IPS DF 4.7 (cell line): ENCODE results near the gene SPOCK1.

Experiments
- DNase-seq: peaks from one replicate; pipeline ENCODE4 v3.0.0-alpha.2; 2013; ENCODE audit warnings: low spot score; ENCODE audit errors: extremely low read depth

Gene SPOCK1

DNA sequence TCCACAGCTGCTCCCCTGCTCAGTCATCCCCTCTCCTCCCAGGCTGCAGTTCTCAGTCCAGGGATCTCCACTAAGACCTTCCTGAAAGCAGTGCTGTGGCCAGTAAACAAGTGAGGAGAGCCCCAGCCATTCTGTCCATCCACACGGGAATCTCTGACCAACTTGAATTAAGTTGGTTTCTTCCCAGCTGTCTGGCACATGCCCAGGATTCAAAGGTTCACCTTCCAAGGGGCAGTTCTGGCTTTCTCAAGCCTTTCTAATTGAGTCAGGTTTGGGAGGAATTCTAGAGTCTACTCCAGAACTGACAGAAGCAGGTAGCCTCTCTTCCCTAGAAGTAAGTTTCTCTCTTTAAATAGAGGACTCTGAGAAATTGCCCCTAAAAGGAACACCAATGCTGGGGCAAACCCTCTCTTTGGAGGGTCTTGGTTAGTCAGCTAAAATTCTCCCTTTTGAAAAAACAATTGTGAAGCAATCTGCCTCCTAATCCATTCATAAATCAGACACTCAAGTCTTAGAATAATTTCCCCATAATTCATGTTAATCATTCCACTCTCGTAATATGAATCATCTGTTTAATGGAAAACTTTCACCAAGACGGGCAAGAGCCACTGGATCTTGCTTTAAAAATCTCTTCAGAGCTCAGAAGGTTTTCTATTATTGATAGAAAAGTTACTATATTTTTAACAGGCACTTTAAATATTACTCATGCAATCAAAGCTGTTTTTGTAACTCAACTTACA, 133.8 kb downstream of the SPOCK1 start:
- no peak for DNase-seq

DNA sequence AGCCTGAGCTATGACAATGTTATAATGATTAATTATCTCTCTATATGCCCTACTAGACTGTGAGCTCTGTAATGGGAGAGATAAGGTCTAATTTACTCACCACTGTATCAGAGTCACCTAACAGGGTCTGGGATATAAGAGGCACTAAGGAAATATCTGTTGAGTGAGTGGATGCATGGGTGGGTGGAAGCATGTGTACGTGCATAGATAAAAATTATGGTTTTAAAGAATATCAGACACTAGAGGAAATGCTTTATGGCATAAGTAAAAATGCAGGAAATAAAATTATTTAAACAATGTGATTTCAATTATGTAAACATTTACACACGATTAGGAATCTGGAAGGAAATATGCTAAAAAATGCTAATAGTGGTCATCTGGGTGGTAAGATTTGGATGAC, 137.8 kb downstream of the SPOCK1 start:
- no peak for DNase-seq

GRCh38 chr5:137360607-137361006, 138.5 kb downstream of the SPOCK1 start:
- DNase-seq = no peak

- DNase-seq = no peak
Measured at GRCh38 chr5:137359941-137360340, 139.2 kb downstream of the SPOCK1 start.

- DNase-seq = no peak
Measured at GRCh38 chr5:137357436-137357835, 141.7 kb downstream of the SPOCK1 start.

DNA sequence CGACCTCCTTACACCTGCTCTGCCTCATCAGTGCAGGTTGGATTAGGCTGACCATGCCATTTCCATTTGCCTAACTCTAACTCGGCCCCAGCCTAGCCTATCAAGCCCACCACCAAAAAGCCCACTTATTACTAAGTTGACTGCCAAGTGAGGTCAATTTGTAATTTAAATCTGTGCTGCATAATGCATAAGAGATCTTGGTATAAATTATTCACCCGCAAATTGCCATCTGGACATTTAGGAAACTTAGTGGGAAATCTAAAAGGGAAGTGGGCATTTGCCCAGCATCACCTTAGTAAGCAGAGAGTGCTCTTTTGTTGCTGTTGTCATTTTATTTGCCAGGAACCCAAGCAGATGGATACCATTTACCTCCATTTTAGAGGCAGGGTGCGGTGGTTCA, 143.0 kb downstream of the SPOCK1 start:
- no peak for DNase-seq

DNA sequence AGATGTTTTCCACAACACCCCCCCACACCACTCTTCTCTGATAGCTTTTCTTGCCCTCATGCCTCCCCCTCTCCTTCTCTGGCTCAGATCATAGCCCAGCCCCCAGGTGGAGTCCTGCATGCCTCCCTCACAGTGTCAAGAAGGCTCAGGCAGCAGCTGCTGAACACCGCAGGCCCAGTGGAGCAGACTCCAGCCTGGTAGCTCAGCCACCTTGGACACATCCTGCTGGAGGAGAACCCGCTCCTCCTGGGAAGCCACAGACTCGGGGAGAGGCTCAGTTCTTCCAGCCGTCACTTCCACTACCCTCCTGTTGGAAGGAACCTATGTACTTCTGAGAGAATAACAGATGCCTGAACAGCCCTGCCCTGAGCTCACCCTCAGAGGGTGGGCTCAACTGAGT, 143.4 kb downstream of the SPOCK1 start:
- DNase-seq = no peak

- DNase-seq = no peak
Measured at GRCh38 chr5:137352095-137352494, 147.0 kb downstream of the SPOCK1 start.

DNA sequence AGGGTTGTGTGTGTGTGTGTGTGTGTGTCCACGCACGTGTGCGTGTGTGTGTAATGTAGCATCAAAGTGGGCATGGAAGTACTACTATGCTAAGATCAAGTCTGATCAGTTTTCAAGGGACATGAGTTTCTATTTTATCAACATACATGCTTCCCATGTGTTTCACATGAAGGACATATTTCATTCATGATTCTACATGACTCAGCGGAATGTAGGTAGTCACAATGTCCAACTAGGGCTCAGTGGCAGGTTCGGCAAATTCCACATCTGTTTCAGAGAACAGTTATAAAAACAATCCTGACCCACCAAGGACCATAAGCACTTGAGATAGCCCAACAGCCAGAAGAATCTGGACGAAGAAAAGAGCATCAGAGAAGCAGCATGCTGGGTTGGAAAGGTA, 148.3 kb downstream of the SPOCK1 start:
- DNase-seq = no peak

GRCh38 chr5:137348759-137349158, 150.4 kb downstream of the SPOCK1 start:
- no peak for DNase-seq

DNA sequence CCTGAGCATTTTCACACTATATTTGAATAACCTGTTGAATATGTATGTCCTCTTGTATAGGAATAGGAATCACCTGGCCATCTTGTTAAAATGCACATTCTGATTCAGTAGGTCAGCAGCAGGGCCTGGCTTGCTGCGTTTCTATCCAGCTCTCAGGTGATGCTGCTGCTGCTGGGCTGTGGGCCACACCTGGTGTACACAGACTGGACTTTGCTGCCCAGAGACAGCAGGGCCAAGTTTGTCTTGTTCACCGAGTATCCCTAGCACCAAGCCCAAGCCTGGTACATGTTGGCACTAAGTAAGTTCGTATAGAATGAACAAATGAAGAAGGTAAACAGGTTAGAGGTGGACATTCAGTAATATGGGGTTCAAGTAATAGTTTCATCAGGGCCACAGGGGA, 151.3 kb downstream of the SPOCK1 start:
- no peak for DNase-seq

GRCh38 chr5:137346281-137346680, 152.8 kb downstream of the SPOCK1 start:
- no peak for DNase-seq

DNA sequence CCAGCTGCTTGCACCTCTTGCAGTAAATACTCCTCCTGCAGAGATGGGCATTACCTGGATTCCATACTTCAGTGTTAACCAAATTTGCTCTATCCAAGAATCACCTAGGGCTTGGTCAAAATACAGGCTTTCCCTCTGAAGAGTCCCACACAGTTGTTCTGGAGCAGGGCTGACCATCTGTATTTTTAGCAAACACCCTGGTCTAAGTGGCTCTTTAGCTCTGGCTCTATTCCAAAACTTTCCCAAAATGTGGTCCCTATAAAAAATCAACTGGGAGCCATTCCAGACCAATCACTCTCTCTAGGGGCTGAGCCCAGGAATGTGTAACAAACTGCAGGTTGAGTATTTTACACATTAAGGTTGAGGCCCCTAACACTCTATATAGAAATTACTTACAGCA, 153.7 kb downstream of the SPOCK1 start:
- no peak for DNase-seq

DNA sequence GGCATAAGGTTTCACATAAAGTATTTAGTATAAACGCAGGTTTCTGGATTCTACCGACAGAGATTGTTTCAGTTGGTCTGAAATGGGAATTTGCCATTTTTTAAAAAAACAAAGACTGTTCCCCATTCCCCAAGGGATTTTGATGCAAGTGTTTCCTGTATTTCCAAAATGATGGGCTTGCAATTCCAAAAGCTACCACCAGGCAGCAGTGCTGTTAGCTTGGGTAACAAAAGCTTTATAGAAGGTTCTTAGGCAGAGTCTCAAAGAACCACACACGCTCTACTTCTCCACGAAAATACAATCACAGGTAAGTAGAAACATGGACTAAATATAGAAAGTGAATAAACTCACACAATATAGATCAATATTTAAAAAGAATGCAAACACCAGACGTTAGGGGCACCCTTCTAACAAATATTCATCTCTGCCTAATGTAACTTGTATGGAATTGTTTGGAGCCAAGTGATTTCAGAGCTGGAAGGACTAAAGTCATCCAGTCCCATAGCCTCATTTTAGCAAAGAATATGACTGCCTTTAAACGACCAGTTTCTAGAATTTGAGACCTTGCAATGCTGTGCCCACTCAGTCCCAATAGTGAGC, 154.3 kb downstream of the SPOCK1 start:
- DNase-seq = peak; percentile 41

GRCh38 chr5:137344021-137344420, 155.1 kb downstream of the SPOCK1 start:
- no peak for DNase-seq

GRCh38 chr5:137342764-137343163, 156.4 kb downstream of the SPOCK1 start:
- no peak for DNase-seq

DNA sequence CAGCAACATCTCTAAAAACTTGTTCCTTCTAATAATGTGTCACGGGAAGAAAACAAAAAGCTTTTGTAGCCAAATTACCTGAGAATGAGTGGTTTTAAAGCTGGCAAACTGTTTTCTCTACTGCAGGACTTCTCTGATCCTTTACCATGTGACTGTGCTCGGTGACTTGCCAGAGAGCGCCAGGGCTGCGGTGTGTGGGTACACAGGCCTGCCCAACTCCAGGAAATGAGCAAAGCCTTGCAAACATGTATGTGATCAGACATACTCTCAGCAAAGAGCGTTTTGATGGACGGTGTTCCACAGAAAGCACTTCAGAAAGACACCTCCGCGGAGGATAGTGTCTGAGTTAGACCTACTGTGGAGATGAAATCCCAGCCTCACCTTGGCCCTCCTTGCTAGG, 157.3 kb downstream of the SPOCK1 start:
- DNase-seq = no peak

DNA sequence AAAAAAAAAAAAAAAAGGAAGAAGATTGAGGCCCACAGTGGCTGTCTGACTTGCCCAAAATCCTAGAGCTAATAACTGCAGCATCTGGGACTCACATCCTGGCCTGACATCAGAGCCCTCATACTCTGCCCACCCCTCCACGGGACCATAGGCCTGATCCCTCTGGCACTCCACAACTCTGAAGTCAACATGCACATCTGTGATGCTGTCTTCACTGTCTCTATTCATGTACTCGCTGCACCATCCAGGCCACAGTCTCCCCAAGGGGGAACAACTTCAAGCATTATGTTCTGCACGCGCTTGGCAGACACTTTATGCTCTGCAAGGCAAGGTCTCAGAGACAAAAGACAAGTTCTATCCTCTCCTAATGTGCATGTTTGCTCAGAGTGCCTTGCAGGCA, 158.2 kb downstream of the SPOCK1 start:
- DNase-seq = no peak

DNA sequence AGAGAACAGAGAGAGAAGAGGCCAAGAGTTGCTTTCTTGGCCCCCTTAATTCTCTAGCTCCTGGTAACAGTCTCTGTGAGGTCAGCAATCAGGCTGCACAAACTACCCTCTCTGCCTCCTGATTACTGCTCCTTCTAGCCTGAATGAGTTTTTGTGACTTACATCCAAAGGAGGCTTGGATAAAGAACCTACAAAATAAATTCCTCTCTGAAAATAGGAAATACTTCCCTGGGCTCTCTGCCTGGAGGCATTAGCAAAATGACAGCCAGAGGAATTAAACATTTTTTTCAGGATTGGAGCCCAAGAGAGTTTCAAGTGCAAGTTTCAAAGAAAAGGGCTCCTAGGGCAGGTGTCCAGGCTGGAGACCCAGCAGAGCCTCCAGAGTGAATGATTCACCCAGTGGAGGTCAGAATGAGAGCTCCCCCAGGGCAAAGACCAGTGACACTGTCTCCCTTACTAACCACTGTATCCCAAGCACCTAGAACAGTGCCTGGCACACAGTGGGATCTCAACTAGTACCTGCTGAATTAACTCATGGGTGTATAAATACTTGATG, 162.5 kb downstream of the SPOCK1 start:
- no peak for DNase-seq

GRCh38 chr5:137336161-137336560, 163.0 kb downstream of the SPOCK1 start:
- no peak for DNase-seq

DNA sequence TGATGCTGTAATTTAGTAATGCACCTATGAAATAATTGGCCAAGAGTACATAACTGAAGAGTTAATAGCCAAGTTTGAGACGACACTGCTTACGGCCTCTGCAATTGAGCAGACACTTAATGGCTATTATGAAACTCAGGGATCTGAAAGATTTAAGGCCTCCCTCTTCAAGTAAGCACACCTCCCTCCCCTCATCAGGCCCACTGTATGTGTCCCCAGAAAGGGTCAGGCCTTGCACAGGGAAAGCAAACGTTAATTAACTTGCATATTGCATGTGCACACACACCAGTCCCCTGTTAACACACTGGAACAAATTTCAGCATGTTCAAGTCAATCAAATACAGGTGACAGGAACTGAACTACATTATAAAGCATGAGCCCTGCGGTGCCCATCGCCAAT, 163.6 kb downstream of the SPOCK1 start:
- no peak for DNase-seq

DNA sequence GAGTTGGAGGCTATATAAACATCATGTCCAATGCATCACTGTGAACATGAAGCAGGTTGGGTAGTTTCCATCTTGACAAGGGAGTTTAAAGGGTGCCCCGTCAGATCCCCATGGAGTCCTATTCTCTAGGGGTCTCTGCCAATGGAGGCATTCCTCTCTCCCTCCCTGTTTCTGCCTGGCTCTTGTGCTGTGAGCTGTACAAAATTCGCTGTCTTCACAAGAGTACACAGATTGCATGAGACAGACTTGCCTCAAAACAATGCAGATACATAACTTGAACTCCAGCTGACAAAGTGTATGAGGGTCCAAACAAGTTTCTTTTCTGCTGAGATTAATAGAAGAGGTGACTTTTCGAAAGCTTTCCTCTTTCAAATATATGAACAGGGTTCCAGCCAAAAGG, 165.2 kb downstream of the SPOCK1 start:
- DNase-seq = no peak

GRCh38 chr5:137333475-137333874, 165.7 kb downstream of the SPOCK1 start:
- DNase-seq = no peak
